GM18520 (cell line): Measurements from ENCODE around the gene SWAP70.
"Not testable (repeated sequence)": the region's sequence is repeated elsewhere in the genome, so short reads cannot be mapped to it uniquely, and the experiment has no call there.

ENCODE experiments used
- ATAC-seq: cut with Tn5 transposase; IDR thresholded peaks from one replicate; pipeline ENCODE4 v1.9.1; 2021; ENCODE audit not compliant: unreplicated experiment

The SWAP70 gene

DNA sequence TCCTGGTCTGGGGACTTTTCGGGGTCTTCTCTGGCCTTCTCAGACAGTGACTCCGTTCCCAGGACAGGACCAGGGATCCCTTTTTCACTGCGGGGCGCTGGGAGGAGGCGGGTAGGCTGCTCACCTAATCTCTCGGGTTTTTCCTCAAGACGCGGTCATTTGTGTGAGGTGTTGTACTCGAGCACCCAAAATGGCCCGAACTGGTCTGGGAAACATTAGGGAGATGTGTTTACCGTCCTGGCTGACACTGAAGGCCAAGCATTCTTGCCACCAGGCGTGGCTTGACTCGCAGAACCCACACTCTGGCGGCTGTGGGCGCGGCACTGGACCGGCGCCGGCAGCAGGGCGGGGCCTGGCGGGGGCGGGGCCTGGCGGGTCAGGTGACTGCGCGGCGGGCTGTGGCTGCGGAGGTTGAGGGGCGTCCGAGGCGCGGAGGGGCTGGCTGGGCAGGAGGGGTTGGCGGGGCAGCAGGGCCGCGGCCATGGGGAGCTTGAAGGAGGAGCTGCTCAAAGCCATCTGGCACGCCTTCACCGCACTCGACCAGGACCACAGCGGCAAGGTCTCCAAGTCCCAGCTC, at the start of gene SWAP70:
Gene SWAP70 (plus strand): TSS at position 379 of the 577 bp plus-strand sequence. CDS start 103 bp downstream, at position 482.
- ATAC-seq = peak; percentile 64

DNA sequence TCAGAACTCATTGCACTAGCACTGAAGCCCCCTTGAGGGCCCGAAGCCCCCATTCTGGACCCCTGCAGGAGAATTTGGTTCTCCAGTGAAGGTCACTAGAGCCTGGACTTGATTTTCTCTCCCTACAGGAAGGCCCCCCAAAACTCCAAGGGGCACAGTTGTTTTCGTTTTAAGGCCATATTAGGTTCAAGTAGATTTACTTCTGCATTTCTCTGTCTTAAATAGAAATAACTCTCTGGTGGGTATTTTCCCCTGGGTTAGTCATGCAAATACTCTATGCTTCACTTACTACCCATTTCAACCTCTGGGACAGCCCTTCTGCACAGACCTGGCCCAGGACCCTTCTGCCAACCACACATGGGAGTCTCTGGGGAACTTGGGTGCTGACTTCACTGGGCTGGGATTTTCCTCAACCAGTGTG, 48.8 kb upstream of the SWAP70 start:
- peak; percentile 47 for ATAC-seq

DNA sequence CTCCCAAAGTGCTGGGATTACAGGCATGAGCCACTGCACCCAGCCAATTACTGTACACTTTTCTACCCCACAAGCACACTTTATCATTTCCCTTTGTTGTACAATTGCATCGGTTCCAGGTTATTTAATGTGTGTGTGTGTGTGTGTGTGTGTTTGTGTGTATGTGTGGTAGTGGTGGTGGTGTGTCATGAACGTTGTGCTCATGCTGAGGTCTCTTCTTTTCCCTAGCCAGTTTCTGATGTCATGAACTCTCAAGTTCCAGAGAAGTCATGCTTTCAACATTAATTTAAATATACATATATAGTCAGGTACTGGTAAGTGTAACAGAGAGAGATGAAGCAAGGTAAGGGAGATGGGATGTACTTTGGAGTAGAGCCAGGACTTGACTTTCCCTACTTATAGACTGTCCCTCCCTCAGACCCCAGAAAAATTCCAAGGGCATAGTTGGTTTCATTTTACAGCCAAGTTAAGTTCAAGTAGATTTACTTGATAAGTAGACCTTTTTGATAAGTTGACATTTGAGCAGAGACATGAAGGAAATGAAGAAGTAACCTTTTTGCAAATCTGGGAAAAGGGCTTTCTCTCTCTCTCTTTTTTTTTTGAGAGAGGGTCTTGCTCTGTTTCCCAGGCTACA, 47.7 kb upstream of the SWAP70 start:
- ATAC-seq = no peak

GRCh38 chr11:9616858-9617257, 47.0 kb upstream of the SWAP70 start:
- no peak for ATAC-seq

DNA sequence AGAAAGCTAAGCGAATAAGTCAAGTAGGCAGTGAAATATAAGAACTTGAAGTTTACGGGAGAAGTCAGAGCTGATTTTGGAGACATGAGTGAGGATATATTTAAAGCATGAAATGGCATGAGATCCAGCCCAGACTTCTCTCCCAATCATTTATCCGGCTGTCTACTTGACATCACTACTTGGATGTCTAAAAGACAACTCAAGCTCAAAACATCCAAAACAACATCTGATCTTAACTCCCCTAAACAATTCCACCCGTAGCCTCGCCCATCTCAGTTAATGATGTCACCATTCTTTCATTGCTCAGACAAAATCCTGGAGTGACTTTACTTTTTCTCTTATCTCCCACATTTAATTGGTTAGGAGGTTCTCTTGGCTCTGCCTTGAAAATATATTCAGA, 45.9 kb upstream of the SWAP70 start:
- ATAC-seq = no peak

GRCh38 chr11:9619004-9619403, 44.9 kb upstream of the SWAP70 start:
- ATAC-seq = no peak

- ATAC-seq = no peak
These were observed 43.9 kb upstream of the SWAP70 start for GRCh38 chr11:9619971-9620370.

DNA sequence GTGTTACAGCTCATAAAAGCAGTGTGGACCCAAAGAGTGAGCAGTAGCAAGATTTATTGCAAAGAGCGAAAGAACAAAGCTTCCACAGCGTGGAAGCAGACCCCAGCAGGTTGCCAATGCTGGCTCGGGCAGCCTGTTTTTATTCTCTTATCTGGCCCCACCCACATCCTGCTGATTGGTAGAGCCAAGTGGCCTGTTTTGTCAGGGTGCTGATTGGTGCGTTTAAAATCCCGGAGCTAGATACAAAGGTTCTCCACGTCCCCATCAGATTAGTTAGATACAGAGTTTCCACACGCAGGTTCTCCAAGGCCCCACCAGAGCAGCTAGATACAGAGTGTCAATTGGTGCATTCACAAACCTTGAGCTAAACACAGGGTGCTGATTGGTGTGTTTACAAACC, 41.5 kb upstream of the SWAP70 start:
- not testable (repeated sequence) for ATAC-seq

DNA sequence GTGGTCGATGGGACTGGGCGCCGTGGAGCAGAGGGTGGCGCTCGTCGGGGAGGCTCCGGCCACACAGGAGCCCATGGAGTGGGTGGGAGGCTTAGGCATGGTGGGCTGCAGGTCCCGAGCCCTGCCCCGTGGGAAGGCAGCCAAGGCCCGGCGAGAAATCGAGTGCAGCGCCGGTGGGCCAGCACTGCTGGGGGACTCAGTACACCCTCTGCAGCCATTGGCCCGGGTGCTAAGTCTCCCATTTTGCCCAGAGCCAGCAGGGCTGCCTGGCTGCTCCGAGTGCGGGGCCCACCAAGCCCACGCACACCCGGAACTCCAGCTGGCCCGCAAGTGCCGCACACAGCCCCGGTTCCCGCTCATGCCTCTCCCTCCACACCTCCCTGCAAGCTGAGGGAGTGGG, 40.8 kb upstream of the SWAP70 start:
- ATAC-seq = not testable (repeated sequence)

DNA sequence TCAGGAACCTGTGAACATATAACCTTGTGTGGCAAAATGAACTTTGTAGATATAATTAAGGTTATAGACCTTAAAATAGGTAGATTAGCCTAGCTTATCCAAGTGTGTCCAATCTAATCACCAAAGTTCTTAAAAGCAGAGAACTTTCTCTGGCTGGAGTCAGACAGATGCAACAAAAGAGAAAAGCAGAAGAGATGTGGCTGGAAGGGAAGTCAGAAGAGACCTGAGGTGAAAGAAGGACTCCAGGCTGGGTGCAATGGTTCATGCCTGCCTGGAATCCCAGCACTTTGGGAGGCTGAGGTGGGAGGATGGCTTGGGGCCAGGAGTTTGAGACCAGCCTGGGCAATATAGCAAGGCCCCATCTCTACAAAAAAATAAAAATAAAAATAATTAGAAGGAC, 39.4 kb upstream of the SWAP70 start:
- ATAC-seq = no peak

DNA sequence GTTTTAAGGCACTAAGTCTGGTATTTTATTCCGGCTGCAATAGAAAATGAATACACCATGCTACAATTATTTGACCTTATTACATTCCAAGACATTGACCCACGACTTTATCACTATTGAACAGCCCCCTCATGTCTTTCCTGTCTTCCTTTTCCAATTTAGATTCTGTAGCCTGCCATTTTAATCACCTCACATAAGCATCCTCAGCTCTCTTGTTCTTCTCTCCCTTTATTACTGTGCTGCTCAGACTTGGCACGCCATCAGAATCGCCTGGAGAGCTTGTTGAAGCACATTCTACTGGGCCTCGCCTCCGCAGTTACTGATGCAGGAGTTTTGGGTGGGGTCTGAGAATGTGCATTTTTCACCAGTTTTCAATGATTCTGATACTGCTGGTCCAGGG, 38.7 kb upstream of the SWAP70 start:
- ATAC-seq = no peak

DNA sequence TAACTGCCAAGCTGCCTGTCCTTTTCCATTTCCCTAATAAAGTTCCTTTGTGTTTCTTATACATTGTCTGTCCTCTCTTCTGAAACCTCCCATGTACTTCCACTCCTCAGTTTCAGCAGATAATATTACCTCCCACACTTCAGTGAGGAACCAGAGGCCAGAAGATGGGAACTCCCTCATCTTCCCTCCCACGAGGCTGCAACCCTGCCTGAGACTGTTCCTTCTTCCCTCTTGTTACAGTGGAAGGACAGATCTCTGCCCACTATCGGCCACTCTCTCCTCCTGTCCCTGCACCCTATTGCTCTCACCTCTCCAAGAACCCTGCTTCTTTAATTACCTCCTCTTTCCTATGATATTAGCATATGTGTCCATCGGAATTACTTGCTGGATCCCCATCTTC, 38.1 kb upstream of the SWAP70 start:
- no peak for ATAC-seq

- peak; percentile 46 for ATAC-seq
These were observed 37.1 kb upstream of the SWAP70 start for GRCh38 chr11:9626496-9627394.

DNA sequence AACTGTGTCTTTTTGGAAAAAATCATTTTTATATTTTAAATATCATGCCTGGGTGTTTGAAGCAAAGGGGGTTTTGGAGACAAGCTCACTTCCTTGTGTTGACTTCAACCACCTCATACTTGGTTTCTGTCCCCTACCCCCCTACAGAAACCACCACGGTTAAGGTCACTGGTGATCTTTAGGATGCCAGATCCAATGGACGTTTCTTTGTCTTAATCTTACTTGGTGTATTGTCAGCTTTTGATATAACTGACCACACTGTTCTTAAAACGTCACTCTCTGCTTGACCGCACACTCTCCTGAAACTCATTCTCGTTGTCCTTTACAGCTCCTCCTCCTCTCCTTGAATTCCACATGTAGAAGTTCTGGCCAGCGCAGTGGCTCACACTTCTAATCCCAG, 34.8 kb upstream of the SWAP70 start:
- peak; percentile 43 for ATAC-seq

DNA sequence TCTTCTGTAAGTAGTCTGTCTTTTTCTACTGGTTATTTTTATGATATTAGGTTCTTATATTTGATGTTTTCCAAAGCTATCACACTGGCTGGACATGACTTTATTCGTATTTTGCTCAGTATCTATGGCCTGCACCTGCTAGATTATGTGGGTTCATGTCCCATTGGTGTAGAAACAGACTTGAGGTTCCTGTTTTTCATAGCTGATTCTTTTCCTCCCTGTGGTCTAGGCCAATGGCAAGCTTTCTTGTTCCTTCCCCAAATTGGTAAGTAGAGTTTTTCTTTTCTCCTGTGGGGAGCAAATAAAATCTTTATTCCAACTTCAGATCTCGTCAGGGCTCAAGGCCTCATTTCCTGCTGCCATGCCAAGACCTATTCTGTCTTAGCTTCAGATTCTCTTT, 30.2 kb upstream of the SWAP70 start:
- no peak for ATAC-seq

GRCh38 chr11:9636691-9637090, 27.2 kb upstream of the SWAP70 start:
- no peak for ATAC-seq

DNA sequence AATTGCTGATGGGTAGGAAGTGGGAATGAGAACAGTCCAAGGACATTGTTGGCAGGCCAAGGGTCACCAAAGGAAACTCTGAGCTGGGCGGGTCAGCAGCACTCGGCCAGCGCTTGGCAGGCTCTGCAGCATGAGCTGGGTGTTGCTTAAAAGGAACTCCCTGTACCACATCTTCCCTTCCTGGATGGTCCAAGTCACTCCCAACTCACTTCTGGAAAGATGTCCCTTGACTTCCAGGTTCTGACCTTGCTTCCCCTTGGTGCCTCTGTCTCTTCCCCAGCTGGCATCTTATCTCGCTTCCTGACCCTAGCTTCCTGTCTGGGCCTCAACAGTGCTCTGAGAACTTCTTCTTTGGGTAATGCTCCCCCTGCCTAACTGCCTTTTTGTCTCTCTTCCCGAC, 24.8 kb upstream of the SWAP70 start:
- no peak for ATAC-seq

DNA sequence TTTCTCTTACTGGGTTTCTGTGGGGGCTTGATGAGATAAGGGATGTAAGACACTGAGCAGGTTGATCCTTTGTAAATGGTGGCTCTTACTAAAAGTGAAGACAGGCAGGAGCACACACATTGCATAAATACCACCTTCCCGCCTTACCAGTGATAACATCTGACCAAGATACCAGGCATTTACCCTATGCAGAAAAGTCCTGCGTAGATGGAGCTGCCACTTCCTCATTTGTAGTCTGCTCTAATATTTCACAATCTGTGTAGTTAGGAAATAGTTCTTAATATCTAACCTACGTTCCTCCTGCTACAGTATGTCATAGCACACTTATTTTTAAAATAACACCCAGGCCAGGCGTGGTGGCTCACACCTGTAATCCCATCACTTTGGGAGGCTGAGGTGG, 23.9 kb upstream of the SWAP70 start:
- ATAC-seq = no peak

DNA sequence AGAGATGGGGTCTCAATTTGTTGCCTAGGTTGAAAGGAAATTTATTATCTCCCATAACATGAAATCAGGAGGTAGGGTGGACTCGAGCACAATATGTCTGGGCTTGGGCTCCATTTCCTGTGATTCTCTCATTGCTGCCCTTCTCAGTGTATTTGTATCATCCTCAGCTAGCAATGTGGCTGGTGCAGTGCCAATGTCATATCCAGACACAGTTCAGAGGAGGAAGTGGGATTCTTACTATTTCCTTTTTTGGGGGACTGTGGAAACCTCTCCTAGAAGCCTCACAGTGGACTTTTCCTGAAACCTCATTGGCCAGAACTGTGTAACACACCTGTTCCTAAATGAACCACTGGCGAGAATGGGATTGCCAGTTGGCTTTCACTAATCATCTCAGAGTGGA, 21.0 kb upstream of the SWAP70 start:
- ATAC-seq = no peak

DNA sequence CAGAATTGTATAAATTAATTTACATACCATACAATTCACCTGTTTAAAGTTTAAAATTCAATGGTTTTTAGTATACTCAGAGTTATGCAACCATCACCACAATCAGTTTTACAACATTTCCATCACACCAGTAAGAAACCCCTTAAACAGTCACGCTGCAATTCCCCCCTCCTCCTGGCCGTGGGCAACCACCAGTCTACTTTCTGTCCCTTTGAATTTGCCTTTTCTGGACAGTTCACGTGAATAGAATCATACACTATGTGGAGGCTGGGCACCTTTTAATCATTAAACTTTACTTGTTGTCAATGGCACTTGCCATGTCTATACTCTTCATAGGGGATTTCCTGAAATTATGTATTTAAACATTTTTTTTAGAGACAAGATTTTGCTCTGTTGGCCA, 20.1 kb upstream of the SWAP70 start:
- peak; percentile 81 for ATAC-seq

DNA sequence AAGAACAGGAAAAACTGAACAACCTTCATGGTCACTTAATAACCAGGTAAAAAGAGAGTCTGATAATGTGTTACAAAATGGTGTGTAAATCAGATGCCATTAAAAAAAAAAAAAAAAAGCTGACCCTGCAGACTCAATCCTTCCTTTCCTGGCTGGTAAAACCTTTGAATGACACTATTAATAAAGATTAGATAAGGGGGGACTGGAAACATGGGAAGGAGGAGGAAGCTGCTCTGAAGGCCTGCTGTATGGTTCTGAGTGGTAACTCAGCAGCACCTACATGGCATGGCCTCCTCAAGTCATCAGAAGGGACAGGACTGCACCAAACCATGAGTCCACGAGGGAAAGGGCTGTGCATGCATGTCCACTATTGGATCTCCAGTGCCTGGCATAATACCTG, 18.0 kb upstream of the SWAP70 start:
- no peak for ATAC-seq

DNA sequence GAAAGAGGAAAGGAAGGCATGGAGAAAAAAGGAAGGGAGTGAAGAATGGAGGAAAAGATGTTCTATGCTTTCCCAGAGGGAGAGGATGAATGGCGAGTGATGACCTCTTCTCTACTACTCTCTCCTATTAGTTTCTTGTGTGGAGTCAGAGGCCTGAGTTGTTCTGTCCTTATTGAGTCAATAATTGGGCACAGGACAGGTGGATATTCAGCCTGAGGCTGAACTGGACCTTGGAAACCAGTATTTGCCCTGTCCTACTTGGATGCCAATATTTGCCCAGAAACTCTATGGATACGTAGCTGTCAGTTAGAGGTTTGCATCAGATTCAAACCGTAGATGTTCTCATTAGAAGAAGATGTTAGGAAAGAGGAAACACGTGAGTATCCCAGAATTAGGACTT, 17.6 kb upstream of the SWAP70 start:
- ATAC-seq = no peak
